Cardiac atrium fibroblast (primary cell): ENCODE measurements around the gene TMEM107. TPM values are rescaled to one million over a fixed set of nuclear protein-coding genes. Genes with fewer than 3 reads are reported as not detected.

Experiments
- total RNA-seq: library from RNA; depleted of rRNA; stranded (reverse); fragments of >200 nt; gene quantifications from 2 replicates; pipeline ENCODE4 v1.2.3, GENCODE V29; 2015

The TMEM107 gene
- 16.8 and 24.0 TPM in 2 replicates for total RNA-seq

GRCh38 chr17:8176197-8176940, at the start of gene TMEM107:
TSS of gene TMEM107 (minus strand) at chr17:8176380. CDS start at chr17:8176286, 94 bp downstream.

GRCh38 chr17:8209907-8210760, 34.0 kb upstream of the TMEM107 start, which contains the start of gene AURKB:
TSS of gene AURKB (minus strand) at chr17:8210575. CDS start at chr17:8210224, 351 bp downstream.

GRCh38 chr17:8189711-8190477, 13.7 kb upstream of the TMEM107 start, which contains the start of gene BORCS6:
TSS of gene BORCS6 (minus strand) at chr17:8190180. CDS start at chr17:8190140, 40 bp downstream.

GRCh38 chr17:8162233-8162996, 13.8 kb downstream of the TMEM107 start, which contains the start of gene VAMP2:
TSS of gene VAMP2 (minus strand) at chr17:8162948. CDS start at chr17:8162879, 69 bp downstream.

GRCh38 chr17:8152112-8152775, 23.9 kb downstream of the TMEM107 start, which contains the start of gene PER1:
TSS of gene PER1 (minus strand) at chr17:8152404. CDS start at chr17:8150706, 1,698 bp downstream.

GRCh38 chr17:8123695-8124349, 52.4 kb downstream of the TMEM107 start, which contains the start of gene HES7:
TSS of gene HES7 (minus strand) at chr17:8124106. CDS start at chr17:8124084, 22 bp downstream.

Other genes starting within 250 kb of the TMEM107 start
- 0.18 TPM in 1 of 2 replicates, not detected in the other for gene KCNAB3, start 246.5 kb downstream of the TMEM107 start, total RNA-seq
- 33.4 and 51.2 TPM in 2 replicates for gene TRAPPC1, start 244.4 kb downstream of the TMEM107 start, total RNA-seq
- 15.0 and 24.1 TPM in 2 replicates for gene CNTROB, start 244.2 kb downstream of the TMEM107 start, total RNA-seq
- gene GUCY2D, start 173.8 kb downstream of the TMEM107 start, total RNA-seq = not detected in 2 replicates
- 0.16 and 0.36 TPM in 2 replicates for gene ALOX15B, start 137.3 kb downstream of the TMEM107 start, total RNA-seq
- not detected in 2 replicates for gene ALOX12B, start 88.7 kb downstream of the TMEM107 start, total RNA-seq
- gene ALOXE3, start 57.9 kb downstream of the TMEM107 start, total RNA-seq = not detected in 2 replicates
- gene HES7, start 52.3 kb downstream of the TMEM107 start, total RNA-seq = not detected in 2 replicates
- 30.0 and 61.0 TPM in 2 replicates for gene PER1, start 24.0 kb downstream of the TMEM107 start, total RNA-seq
- gene VAMP2, start 13.4 kb downstream of the TMEM107 start, total RNA-seq = 3.9 and 8.5 TPM in 2 replicates
- gene BORCS6, start 13.8 kb upstream of the TMEM107 start, total RNA-seq = 4.2 and 9.4 TPM in 2 replicates
- gene AURKB, start 34.2 kb upstream of the TMEM107 start, total RNA-seq = 7.0 and 10.3 TPM in 2 replicates
- 2.3 and 5.0 TPM in 2 replicates for gene CTC1, start 71.7 kb upstream of the TMEM107 start, total RNA-seq
- gene PFAS, start 72.9 kb upstream of the TMEM107 start, total RNA-seq = 16.4 and 26.9 TPM in 2 replicates
- 15.0 and 16.5 TPM in 2 replicates for gene RANGRF, start 112.3 kb upstream of the TMEM107 start, total RNA-seq
- 0.16 and 1.3 TPM in 2 replicates for gene SLC25A35, start 119.0 kb upstream of the TMEM107 start, total RNA-seq
- gene ARHGEF15, start 133.9 kb upstream of the TMEM107 start, total RNA-seq = 0.36 and 4.1 TPM in 2 replicates
- gene ODF4, start 163.5 kb upstream of the TMEM107 start, total RNA-seq = not detected in 2 replicates
- 3,787 and 4,331 TPM in 2 replicates for gene RPL26, start 206.8 kb upstream of the TMEM107 start, total RNA-seq
- gene RNF222, start 221.4 kb upstream of the TMEM107 start, total RNA-seq = not detected in 2 replicates